Measurements from ENCODE around the gene RHOT2.

RHOT2 gene

DNA sequence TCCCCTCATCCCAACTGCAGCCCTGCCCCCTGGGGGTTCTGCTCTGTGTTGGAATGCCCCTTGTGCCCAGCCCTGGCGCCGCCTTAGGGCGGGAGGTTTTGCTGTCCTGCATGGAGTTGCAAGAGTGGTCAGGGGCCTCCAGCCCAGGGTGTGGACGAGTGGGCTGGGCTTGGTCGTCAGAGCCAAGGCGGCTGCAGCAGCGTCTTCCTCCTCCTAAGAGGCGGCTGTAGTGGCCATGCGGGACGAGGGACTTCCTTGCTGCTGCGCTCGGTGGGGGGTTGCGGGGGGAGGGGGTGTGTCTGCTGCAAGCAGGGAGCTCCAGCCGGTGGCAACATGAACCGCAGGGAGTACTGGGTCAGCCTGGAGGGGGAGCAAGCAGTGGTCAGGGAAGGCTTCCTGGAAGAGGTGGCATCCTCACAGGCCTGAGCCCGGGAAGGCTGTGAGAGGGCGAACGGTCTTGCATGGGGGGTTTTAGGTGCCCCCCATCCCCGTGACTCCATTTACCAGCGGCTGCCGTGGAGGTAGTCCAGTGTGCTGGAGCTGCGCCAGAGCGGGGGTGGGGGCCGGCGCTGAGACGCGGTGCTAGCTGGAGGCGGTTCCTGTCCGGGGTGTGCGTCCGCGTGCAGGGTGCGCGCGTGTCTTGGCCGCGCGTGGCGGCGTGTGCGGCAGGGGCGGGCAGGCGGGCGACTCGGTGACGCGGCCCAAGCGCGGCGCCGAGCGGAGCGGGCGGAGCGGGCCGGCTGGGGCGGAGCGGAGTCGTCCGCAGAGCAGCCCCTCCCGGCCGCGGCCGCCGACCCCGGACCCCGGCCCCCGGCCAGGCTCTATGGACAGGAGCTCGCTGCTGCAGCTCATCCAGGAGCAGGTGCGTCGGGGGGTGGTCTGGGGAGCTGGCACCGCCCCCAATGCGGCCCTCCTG, 7.3 kb downstream of the RHOT2 start, which contains the start of gene RHBDL1:
Gene RHBDL1, plus strand, starts transcription at position 704 of the 916 bp plus-strand sequence. Its CDS starts 120 bp downstream, at position 824.
- TF ChIP-seq POLR2A (IDR thresholded peaks at IDR 0.05; ENCODE audit: low read depth, low read length) = no peak
- no peak for DNase-seq (ENCODE audit: insufficient read length, low spot score)
- no peak for FAIRE-seq

DNA sequence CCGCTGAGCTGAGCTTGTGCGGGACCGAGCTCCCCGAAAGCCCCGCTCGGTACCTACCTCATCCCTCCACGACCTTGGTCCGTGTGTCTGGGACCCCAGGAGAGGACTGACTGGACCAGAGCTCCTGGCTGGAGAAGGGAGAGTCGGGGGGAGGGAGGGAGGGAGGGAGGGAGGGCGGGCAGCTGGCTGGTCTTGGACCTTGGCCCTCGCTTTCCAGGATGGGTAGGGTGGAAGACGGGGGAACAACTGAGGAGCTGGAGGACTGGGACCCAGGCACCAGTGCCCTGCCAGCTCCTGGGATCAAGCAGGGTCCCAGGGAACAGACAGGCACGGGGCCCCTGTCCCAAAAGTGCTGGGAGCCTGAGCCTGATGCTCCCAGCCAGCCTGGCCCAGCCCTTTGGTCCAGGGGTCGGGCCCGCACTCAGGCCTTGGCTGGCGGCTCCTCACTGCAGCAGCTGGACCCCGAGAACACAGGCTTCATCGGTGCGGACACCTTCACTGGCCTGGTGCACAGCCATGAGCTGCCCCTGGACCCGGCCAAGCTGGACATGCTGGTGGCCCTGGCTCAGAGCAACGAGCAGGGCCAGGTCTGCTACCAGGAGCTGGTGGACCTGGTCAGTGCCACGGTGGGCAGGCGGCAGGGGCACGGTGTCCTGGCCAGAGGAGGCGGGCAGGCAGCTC, 8.1 kb downstream of the RHOT2 start:
- no peak for FAIRE-seq
- no peak for DNase-seq (ENCODE audit: insufficient read length, low spot score)
- no peak for TF ChIP-seq POLR2A (IDR thresholded peaks at IDR 0.05; ENCODE audit: low read depth, low read length)

DNA sequence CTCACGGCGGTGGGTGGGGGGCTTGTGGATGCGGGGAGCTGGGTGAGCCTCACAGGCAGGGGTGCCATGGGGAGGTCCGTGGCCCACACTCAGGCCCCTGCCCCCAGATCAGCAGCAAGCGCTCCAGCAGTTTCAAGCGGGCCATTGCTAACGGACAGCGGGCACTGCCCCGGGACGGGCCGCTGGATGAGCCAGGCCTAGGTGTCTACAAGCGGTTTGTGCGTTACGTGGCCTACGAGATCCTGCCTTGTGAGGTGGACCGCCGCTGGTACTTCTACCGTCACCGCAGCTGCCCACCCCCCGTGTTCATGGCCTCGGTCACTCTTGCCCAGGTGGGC, 8.6 kb downstream of the RHOT2 start:
- no peak for DNase-seq (ENCODE audit: insufficient read length, low spot score)
- TF ChIP-seq POLR2A (IDR thresholded peaks at IDR 0.05; ENCODE audit: low read depth, low read length) = no peak
- no peak for FAIRE-seq

DNA sequence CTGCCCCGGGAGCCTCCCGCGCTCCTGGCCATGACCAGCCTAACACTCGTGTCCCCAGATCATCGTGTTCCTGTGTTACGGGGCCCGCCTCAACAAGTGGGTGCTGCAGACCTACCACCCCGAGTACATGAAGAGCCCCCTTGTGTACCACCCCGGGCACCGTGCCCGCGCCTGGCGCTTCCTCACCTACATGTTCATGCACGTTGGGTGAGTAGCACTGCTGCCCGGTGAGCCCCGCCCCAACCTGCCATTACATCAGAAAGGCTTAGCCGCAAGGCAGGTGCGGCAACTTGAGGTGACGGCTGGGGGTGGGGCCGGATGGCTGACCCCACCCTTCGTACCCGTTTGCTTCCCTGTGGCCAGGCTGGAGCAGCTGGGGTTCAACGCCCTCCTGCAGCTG, 9.0 kb downstream of the RHOT2 start:
- FAIRE-seq (no peak), DNase-seq (ENCODE audit: insufficient read length, low spot score) (no peak)
- TF ChIP-seq POLR2A (IDR thresholded peaks at IDR 0.05; ENCODE audit: low read depth, low read length) = no peak

DNA sequence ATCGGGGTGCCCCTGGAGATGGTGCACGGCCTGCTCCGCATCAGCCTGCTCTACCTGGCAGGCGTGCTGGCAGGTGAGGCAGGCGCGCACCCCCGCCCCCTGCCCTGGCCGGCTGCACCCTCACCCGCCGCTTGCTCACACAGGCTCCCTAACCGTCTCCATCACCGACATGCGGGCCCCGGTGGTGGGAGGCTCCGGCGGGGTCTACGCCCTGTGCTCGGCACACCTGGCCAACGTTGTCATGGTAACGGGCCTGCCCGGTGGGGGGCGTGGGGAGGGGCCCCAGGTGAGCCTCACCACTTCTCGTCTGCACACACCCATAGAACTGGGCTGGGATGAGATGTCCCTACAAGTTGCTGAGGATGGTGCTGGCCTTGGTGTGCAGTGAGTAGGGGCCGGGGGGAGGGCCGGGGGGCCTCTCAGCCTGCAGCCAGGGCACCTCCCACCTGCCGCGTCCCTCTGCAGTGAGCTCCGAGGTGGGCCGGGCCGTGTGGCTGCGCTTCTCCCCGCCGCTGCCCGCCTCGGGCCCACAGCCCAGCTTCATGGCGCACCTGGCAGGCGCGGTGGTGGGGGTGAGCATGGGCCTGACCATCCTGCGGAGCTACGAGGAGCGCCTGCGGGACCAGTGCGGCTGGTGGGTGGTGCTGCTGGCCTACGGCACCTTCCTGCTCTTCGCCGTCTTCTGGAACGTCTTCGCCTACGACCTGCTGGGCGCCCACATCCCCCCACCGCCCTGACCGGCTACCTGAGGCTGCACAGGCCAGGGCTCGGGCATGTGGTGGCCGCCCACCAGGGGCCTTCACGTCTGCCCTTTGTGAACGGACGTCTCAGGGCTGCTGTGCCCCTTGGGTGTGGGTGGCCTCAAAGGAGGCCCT, 9.6 kb downstream of the RHOT2 start:
- FAIRE-seq = no peak
- no peak for DNase-seq (ENCODE audit: insufficient read length, low spot score)
- no peak for TF ChIP-seq POLR2A (IDR thresholded peaks at IDR 0.05; ENCODE audit: low read depth, low read length)

DNA sequence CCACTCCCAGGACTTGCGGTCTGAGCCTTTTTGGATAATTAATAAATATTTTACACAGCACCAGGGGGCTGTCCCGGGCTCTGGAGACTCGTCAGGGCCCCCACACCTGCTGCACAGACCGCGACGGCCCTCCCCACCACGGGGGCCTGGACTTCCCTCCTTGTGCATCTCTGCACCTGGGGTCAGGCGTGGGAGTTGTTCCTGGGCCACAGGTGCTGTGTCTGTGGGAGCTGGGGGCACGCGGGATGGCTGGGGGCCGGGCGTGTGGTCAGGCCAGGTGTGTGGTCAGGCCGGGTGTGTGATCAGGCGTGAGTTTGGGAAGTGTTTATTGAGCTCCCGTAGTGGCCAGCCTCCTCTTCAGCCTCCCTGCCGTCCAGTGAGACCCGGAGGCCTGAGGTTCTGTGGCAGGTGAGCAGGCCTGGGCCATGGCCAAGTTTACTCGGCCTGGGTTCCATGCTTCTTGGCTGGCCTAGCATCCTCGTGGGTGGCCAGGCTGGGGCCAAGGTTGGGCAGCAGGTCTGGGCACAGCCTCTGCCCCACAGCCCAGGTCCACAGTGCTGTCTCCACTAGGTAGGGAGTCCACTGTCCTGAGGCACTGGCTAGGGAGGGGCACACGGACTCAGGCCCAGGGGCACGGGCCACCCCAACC, 10.4 kb downstream of the RHOT2 start:
- DNase-seq (ENCODE audit: insufficient read length, low spot score) = no peak
- TF ChIP-seq POLR2A (IDR thresholded peaks at IDR 0.05; ENCODE audit: low read depth, low read length) = no peak
- FAIRE-seq = no peak

DNA sequence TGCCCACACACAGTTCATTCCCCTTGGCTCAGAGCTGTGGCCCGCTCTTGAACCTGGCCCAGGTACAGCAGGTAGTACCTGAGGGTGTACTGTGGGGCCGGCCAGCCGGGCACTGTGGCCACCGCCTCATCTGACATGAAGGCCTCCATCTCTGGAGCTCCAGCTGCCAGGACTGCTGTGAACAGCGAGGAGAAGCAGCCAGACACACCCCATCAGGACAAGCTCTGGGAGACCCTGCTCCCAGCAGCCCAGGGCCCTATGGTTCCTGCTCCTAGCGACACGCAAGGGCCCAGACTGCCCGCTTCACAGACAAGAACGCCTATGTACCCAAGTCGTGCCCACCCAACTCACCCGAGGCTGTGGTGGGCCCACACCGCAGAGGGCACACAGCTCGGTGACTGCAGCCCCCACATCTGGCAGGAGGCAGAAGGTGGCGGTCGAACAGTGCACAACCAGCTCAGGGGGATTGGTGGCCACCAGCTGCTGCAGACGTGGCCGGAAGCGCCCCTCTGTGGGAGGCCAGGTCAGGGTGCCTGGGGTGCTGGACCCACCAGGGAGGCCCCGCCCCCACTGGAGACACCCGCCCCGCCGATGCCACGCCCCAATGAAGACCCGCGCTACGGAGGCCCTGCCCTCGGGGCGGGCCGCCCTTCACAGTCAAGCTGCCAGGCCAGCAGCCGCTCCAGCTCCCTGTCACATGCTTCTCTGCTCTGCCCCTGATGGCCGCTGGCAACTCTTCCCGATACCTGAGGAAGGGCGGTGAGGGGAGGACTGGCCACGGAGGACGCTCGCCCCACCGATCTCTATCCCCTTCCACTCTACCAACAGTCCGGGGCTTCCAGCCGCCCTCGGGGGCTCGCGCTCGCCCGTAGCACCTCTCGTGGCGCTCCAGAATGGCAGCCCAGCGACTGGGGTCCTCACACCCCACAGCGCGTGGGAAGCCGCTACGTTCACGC, 11.2 kb downstream of the RHOT2 start:
- peak; percentile 43; the same call in 1 of the 2 replicates for TF ChIP-seq POLR2A (IDR thresholded peaks at IDR 0.05; ENCODE audit: low read depth, low read length)
- FAIRE-seq (no peak), DNase-seq (ENCODE audit: insufficient read length, low spot score) (peak; percentile 61)

DNA sequence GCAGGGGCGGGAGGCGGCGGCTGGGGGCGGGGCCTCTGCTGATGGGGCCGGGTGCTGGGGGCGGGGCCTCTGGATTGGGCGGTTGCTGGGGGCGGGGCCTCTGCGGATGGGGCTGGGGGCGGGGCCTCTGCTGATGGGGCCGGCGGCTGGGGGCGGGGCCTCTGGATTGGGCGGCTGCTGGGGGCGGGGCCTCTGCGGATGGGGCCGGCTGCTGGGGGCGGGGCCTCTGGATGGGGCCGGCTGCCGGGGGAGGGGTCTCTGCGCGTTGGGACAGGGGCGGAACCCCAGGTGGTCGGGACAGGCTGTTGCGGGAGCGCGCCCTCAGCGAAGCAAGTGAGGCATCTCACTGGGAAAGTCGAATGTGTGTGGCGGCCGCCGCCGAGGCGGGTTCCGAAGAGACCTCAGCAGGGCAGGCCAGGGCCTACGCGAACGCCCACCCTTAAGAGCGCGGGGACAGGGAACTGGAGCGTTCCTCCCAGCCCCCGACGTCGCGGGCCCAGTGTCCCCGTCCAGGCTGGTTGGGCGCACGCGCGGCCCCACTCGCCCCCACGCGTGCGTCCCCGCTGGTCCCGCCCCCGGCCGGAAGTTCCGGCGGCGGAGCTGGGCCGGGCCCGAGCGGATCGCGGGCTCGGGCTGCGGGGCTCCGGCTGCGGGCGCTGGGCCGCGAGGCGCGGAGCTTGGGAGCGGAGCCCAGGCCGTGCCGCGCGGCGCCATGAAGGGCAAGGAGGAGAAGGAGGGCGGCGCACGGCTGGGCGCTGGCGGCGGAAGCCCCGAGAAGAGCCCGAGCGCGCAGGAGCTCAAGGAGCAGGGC, 12.1 kb downstream of the RHOT2 start, which contains the start of gene STUB1:
Gene STUB1, plus strand, starts transcription at position 597 of the 811 bp plus-strand sequence. Its CDS starts 116 bp downstream, at position 713.
- peak; percentile 83 for TF ChIP-seq POLR2A (IDR thresholded peaks at IDR 0.05; ENCODE audit: low read depth, low read length)
- DNase-seq (ENCODE audit: insufficient read length, low spot score) = peak; percentile 83
- no peak for FAIRE-seq

DNA sequence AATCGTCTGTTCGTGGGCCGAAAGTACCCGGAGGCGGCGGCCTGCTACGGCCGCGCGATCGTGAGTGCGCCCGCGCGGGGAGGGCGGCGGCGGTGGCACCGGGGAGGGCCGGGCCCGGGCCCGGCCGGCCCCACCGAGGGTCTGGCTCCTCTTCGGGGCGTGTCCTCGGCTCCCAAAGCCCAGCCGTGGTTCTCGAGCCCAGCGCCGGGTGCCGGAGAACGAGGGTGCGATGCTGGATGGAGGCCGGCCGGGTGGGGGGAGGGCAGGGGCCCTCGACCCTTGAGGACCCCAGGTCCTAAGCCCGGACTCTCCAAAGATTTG, 12.7 kb downstream of the RHOT2 start:
- no peak for TF ChIP-seq POLR2A (IDR thresholded peaks at IDR 0.05; ENCODE audit: low read depth, low read length)
- no peak for DNase-seq (ENCODE audit: insufficient read length, low spot score)

DNA sequence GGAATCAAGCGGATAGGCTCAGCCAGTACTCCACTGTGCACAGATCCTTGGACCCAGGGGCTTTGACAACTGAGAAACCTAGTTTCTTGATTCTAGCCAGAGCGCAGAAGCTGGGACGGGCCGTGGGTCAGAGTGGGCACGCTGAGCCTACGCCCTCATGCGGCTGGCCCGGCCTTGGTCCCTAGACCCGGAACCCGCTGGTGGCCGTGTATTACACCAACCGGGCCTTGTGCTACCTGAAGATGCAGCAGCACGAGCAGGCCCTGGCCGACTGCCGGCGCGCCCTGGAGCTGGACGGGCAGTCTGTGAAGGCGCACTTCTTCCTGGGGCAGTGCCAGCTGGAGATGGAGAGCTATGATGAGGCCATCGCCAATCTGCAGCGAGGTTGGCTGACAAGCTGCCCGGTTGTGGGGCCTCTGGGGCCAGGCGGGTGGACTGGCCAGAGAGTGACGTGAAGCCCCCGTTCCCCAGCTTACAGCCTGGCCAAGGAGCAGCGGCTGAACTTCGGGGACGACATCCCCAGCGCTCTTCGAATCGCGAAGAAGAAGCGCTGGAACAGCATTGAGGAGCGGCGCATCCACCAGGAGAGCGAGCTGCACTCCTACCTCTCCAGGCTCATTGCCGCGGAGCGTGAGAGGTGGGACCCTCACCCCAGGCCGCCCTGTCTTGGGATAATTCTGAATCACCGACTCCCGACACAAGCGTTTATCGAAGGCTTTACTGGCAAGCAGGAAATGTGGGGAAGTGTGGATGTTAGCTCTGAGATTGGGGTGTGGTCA, 13.2 kb downstream of the RHOT2 start:
- 0 out of 2 replicates have a peak, but pooled peaks have one; percentile 3 for TF ChIP-seq POLR2A (IDR thresholded peaks at IDR 0.05; ENCODE audit: low read depth, low read length)
- no peak for DNase-seq (ENCODE audit: insufficient read length, low spot score)
- no peak for FAIRE-seq

More for the DNA sequence above, 12.7 kb downstream of the RHOT2 start:
- FAIRE-seq = no peak
